H1 (cell line): ENCODE results near the gene VPS11. TPM values are rescaled to one million over a fixed set of nuclear protein-coding genes. Genes with fewer than 3 reads are reported as not detected.

Source experiments
- CTCF ChIA-PET: fragments of 300-600 bp; sonication (Branson Sonifier 250); formaldehyde crosslinking; loops from one replicate; lab custom pipeline; 2021; ENCODE audit not compliant: partially characterized antibody; lab: Charles Lee
- POLR2A ChIA-PET: fragments of 300-600 bp; sonication (Branson Sonifier 250); formaldehyde crosslinking; loops from one replicate; lab custom pipeline; 2021; ENCODE audit warnings: inconsistent platforms; ENCODE audit not compliant: partially characterized antibody; lab: Charles Lee
- DNase-seq, 2 experiments: peaks; one replicate each; pipeline versions ENCODE4 v3.0.0 to v3.0.0-alpha.2; 2010 to 2022; ENCODE audit warnings: low spot score in 2 of 2, low read depth in 1 of 2, mixed read lengths in 1 of 2
- FAIRE-seq: peaks from 2 replicates; lab custom pipeline; 2011; peaks lifted over from hg19 to GRCh38; lab: Jason Lieb, UNC
- H2AFZ ChIP-seq: 2 replicates; pipeline ENCODE4 v1.8.1; 2012; ENCODE audit warnings: low read length, inconsistent platforms
- H2AK5ac ChIP-seq: 2 replicates; pipeline ENCODE4 v1.6.1; 2013; ENCODE audit warnings: low read depth, low read length
- H2BK120ac ChIP-seq: replicated peaks from 2 replicates; pipeline ENCODE3; 2013; ENCODE audit warnings: low read depth, low read length, inconsistent platforms
- H2BK12ac ChIP-seq: 2 replicates; pipeline ENCODE4 v1.6.1; 2013; ENCODE audit warnings: low read depth, low read length
- H2BK15ac ChIP-seq: 2 replicates; pipeline ENCODE4 v1.6.1; 2013; ENCODE audit warnings: low read length
- H2BK20ac ChIP-seq: 2 replicates; pipeline ENCODE4 v1.6.1; 2013; ENCODE audit warnings: low read length
- H2BK5ac ChIP-seq: 2 replicates; pipeline ENCODE4 v1.6.1; 2013; ENCODE audit warnings: low read depth, low read length
- H3K14ac ChIP-seq: 2 replicates; pipeline ENCODE4 v1.6.1; 2013; ENCODE audit warnings: inconsistent platforms; ENCODE audit not compliant: insufficient read length
- H3K18ac ChIP-seq: 2 replicates; pipeline ENCODE4 v1.6.1; 2013; ENCODE audit warnings: low read length; ENCODE audit errors: extremely low read depth
- H3K23ac ChIP-seq: 2 replicates; pipeline ENCODE4 v1.6.1; 2013; ENCODE audit warnings: inconsistent platforms; ENCODE audit not compliant: insufficient read length
- H3K23me2 ChIP-seq: 2 replicates; pipeline ENCODE4 v1.6.1; 2013; ENCODE audit warnings: low read depth, low read length
- H3K27ac ChIP-seq: 2 replicates; pipeline ENCODE4 v1.6.1; 2011; ENCODE audit warnings: low read depth, low read length, inconsistent platforms
- H3K27me3 ChIP-seq, 4 experiments: replicated peaks in 1 of 4; 1 replicate in 1 of 4; 2 replicates in 3 of 4; pipeline versions ENCODE4 v1.6.1 to v1.8.1; 2011 to 2013; ENCODE audit warnings: low read length in 3 of 4, mild to moderate bottlenecking in 3 of 4, inconsistent platforms in 2 of 4, mixed read lengths in 2 of 4, moderate library complexity in 1 of 4; ENCODE audit not compliant: control insufficient read depth in 3 of 4, insufficient read depth in 3 of 4; ENCODE audit errors: extremely low read depth in 1 of 4
- H3K36me3 ChIP-seq, 4 experiments: 2 replicates each; pipeline versions ENCODE4 v1.6.1 to v1.8.1; 2011 to 2013; ENCODE audit warnings: mild to moderate bottlenecking in 4 of 4, low read length in 3 of 4, moderate library complexity in 2 of 4, control low read depth in 1 of 4, inconsistent platforms in 1 of 4; ENCODE audit not compliant: insufficient read depth in 4 of 4, control insufficient read depth in 2 of 4
- H3K4ac ChIP-seq: replicated peaks from 2 replicates; pipeline ENCODE3; 2013; ENCODE audit warnings: low read length, low read depth, mixed read lengths, inconsistent platforms; ENCODE audit not compliant: insufficient read length
- H3K4me1 ChIP-seq, 4 experiments: replicated peaks in 1 of 4; 1 replicate in 1 of 4; 2 replicates in 3 of 4; pipeline versions ENCODE4 v1.6.1 to v1.8.1; 2011 to 2013; ENCODE audit warnings: low read length in 3 of 4, inconsistent platforms in 2 of 4, mixed read lengths in 1 of 4; ENCODE audit not compliant: insufficient read depth in 4 of 4, control insufficient read depth in 3 of 4
- H3K4me2 ChIP-seq, 2 experiments: 2 replicates each; pipeline versions ENCODE4 v1.6.1 to v1.8.1; 2011 to 2013; ENCODE audit warnings: low read depth in 2 of 2, low read length in 2 of 2, control low read depth in 1 of 2, inconsistent platforms in 1 of 2, mild to moderate bottlenecking in 1 of 2; ENCODE audit not compliant: insufficient read depth in 1 of 2
- H3K4me3 ChIP-seq, 4 experiments: fragments of 200-600, 300-600 bp in 1 of 4; sonication (generic), shearing (Covaris generic), sonication (Bioruptor Twin) in 1 of 4; 2 replicates each; pipeline versions ENCODE4 v1.5.1 to v1.8.1; 2011 to 2016; ENCODE audit warnings: low read length in 4 of 4, low read depth in 3 of 4, control low read depth in 2 of 4, inconsistent platforms in 2 of 4, mild to moderate bottlenecking in 2 of 4, mixed read lengths in 1 of 4, moderate library complexity in 1 of 4; ENCODE audit not compliant: insufficient read depth in 2 of 4; ENCODE audit errors: extremely low read depth in 1 of 4
- H3K56ac ChIP-seq: replicated peaks from 2 replicates; pipeline ENCODE3; 2013; ENCODE audit warnings: low read depth, mild to moderate bottlenecking, mixed read lengths, low read length, inconsistent platforms; ENCODE audit not compliant: insufficient read length
- H3K79me1 ChIP-seq: 2 replicates; pipeline ENCODE4 v1.6.1; 2013; ENCODE audit warnings: low read depth, low read length, control low read depth
- H3K79me2 ChIP-seq, 2 experiments: 2 replicates each; pipeline versions ENCODE4 v1.6.1 to v1.8.1; 2012 to 2013; ENCODE audit warnings: low read length in 2 of 2, mild to moderate bottlenecking in 2 of 2, inconsistent platforms in 1 of 2; ENCODE audit not compliant: insufficient read depth in 2 of 2, control insufficient read depth in 1 of 2
- H3K9ac ChIP-seq, 4 experiments: replicated peaks in 1 of 4; 1 replicate in 1 of 4; 2 replicates in 3 of 4; pipeline versions ENCODE4 v1.6.1 to v1.8.1; 2011 to 2013; ENCODE audit warnings: low read depth in 3 of 4, low read length in 3 of 4, control low read depth in 2 of 4, mild to moderate bottlenecking in 2 of 4, moderate library complexity in 2 of 4, inconsistent platforms in 1 of 4; ENCODE audit errors: extremely low read depth in 1 of 4
- H3K9me3 ChIP-seq, 2 experiments: 2 replicates each; pipeline versions ENCODE4 v1.6.1 to v1.8.1; 2012 to 2013; ENCODE audit warnings: mild to moderate bottlenecking in 2 of 2, moderate library complexity in 2 of 2, control low read depth in 1 of 2, inconsistent platforms in 1 of 2, low read depth in 1 of 2, low read length in 1 of 2, mixed read lengths in 1 of 2; ENCODE audit not compliant: insufficient read depth in 2 of 2
- H4K20me1 ChIP-seq, 2 experiments: replicated peaks in 1 of 2; 2 replicates each; pipeline versions ENCODE3 to v1.8.1; 2011 to 2013; ENCODE audit warnings: inconsistent platforms in 2 of 2, low read length in 2 of 2, mild to moderate bottlenecking in 1 of 2; ENCODE audit not compliant: insufficient read depth in 2 of 2, control insufficient read depth in 1 of 2
- H4K5ac ChIP-seq: 2 replicates; pipeline ENCODE4 v1.6.1; 2013; ENCODE audit warnings: low read length, low read depth, mixed read lengths, inconsistent platforms; ENCODE audit not compliant: insufficient read length
- H4K8ac ChIP-seq: 2 replicates; pipeline ENCODE4 v1.8.0; 2013; ENCODE audit warnings: mild to moderate bottlenecking, moderate library complexity, low read length, inconsistent platforms; ENCODE audit not compliant: insufficient read depth; ENCODE audit errors: extremely low read depth
- H4K91ac ChIP-seq: replicated peaks from 2 replicates; pipeline ENCODE3; 2013; ENCODE audit warnings: low read length, mixed read lengths, inconsistent platforms; ENCODE audit not compliant: insufficient read length
- ASH2L ChIP-seq: fragments of 200-600, 300-600 bp; sonication (generic); IDR thresholded peaks from one replicate; pipeline ENCODE4 v1.7.1; 2017; ENCODE audit warnings: low read length
- CBX8 ChIP-seq: fragments of 300-800, 300-1000 bp; sonication (generic); IDR thresholded peaks from 2 replicates; pipeline ENCODE4 v1.7.1; 2016; ENCODE audit warnings: low read depth, low read length, borderline replicate concordance
- CEBPB ChIP-seq: IDR thresholded peaks from 2 replicates; pipeline ENCODE4 v1.6.1; 2012; ENCODE audit warnings: low read depth, low read length
- FOSL1 ChIP-seq: IDR thresholded peaks from 2 replicates; pipeline ENCODE4 v1.6.1; 2011; ENCODE audit warnings: mild to moderate bottlenecking, low read depth, low read length, moderate library complexity; ENCODE audit not compliant: insufficient read depth
- GABPA ChIP-seq: IDR thresholded peaks from 2 replicates; pipeline ENCODE4 v1.6.1; 2011; ENCODE audit warnings: mild to moderate bottlenecking, low read length, moderate library complexity, borderline replicate concordance; ENCODE audit not compliant: insufficient read depth
- KDM4A ChIP-seq: IDR thresholded peaks from one replicate; pipeline ENCODE4 v1.7.1; 2012; ENCODE audit warnings: low read depth, mild to moderate bottlenecking, moderate library complexity, low read length, inconsistent platforms; ENCODE audit not compliant: severe bottlenecking
- RNF2 ChIP-seq: fragments of 200-900, 300-1000 bp; sonication (generic); IDR thresholded peaks from 2 replicates; pipeline ENCODE4 v1.7.1; 2016; ENCODE audit warnings: borderline replicate concordance, low read depth, mild to moderate bottlenecking, antibody characterized with exemption, low read length; ENCODE audit not compliant: poor library complexity, severe bottlenecking; ENCODE audit errors: missing control alignments
- SRF ChIP-seq: IDR thresholded peaks from 2 replicates; pipeline ENCODE4 v1.6.1; 2011; ENCODE audit warnings: mild to moderate bottlenecking, low read depth, low read length, moderate library complexity
- TAF7 ChIP-seq: optimal IDR thresholded peaks from 2 replicates; pipeline ENCODE3; 2011; ENCODE audit warnings: low read depth, mild to moderate bottlenecking, inconsistent platforms, low read length, moderate library complexity, borderline replicate concordance
- TBP ChIP-seq: IDR thresholded peaks from 2 replicates; pipeline ENCODE4 v1.6.1; 2011; ENCODE audit warnings: low read depth, low read length, improper control_type of control experiment
- TCF12 ChIP-seq: IDR thresholded peaks from 2 replicates; pipeline ENCODE4 v1.6.1; 2011; ENCODE audit warnings: low read depth, mild to moderate bottlenecking, low read length
- WGBS, 2 experiments: shearing (Covaris generic) in 1 of 2; methylation state at CpG; one replicate each; pipeline versions ENCODE4 v1.1.6 to v1.1.7; 2013 to 2015; ENCODE audit warnings: low lambda C conversion rate in 2 of 2, mixed read lengths in 2 of 2, inconsistent platforms in 1 of 2, low coverage in 1 of 2, missing lambda C conversion rate in 1 of 2; ENCODE audit not compliant: insufficient replicate concordance in 2 of 2, insufficient coverage in 1 of 2, insufficient read length in 1 of 2; ENCODE audit errors: extremely low coverage in 1 of 2, missing lambda C conversion rate in 1 of 2; 5-methylcytosine and 5-hydroxymethylcytosine counted together
- polyA plus RNA-seq, 7 experiments: library from polyadenylated mRNA; depleted of rRNA in 3 of 7; stranded (reverse) in 5 of 7; unstranded in 2 of 7; fragments of >200 nt in 5 of 7; fragments of 200-250 nt in 2 of 7; gene quantifications; 1 replicate in 5 of 7; 2 replicates in 1 of 7; 4 replicates in 1 of 7; pipeline versions ENCODE4 v1.2.1 to v1.2.3, GENCODE V29; 2011 to 2013; ENCODE audit warnings: missing spikeins in 2 of 7, mixed read lengths in 2 of 7
- total RNA-seq: library from RNA; stranded (reverse); fragmentation: NEBNext Ultra II Directional; extraction: Animal tissue kit (Norgen Biotek cat#: 25700); gene quantifications from 2 replicates; pipeline ENCODE4 v1.2.1, GENCODE V29; 2021
- TF ChIP-seq, protein P1 (sequence below): IDR thresholded peaks from 2 replicates; pipeline ENCODE4 v1.6.1; 2012; ENCODE audit warnings: inconsistent platforms

VPS11 gene
- total and polyA plus RNA-seq, 2 of the 8 experiments (the other 6 are each of a cell fraction or from before 2014, with no cell fraction given) = 13.1 to 15.5 TPM

DNA sequence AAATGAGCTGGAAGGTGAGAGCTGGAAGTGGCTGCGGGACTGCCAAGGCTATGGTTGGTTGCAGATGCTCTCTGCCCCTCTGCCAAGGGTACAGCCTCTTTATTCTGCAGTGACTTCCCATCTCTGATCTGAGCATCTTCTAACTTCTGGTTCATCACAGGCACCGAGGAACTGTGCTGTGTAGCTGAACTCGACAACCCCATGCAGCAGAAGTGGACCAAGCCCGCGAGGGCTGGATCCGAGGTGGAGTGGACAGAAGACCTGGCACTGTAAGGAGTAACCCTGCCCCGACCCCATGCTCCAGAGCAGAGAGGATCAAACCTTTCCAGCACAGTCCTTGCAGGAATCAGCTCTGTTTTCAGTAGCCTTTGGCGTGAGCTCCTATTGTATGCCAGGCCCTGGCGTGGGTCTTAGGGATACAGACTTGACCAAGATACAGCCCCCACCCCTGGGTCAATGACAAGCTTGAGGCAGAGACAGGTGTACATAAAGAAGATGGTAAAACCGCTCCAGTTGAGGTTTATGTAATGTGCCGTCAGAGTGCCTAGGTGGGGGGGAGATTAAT, 43.8 kb downstream of the VPS11 start:
- H2AK5ac ChIP-seq = no peak overlapping the region
- no peak overlapping the region for H4K5ac ChIP-seq
- H3K4ac ChIP-seq = no peak overlapping the region
- no peak overlapping the region for H3K9ac ChIP-seq
- H2AFZ ChIP-seq = no peak overlapping the region
- no peak overlapping the region for H3K18ac ChIP-seq
- H3K56ac ChIP-seq = no peak overlapping the region
- no peak overlapping the region for H2BK5ac ChIP-seq
- no peak overlapping the region for H3K23ac ChIP-seq
- no peak for DNase-seq
- WGBS, 2 experiments = 88% methylated on average over 11 of the region's 11 CpGs; no CpG with 5 or more reads in 1 of the 2 experiments
- no peak overlapping the region for H2BK12ac ChIP-seq
- no peak overlapping the region for H2BK15ac ChIP-seq
- no peak overlapping the region for H3K4me3 ChIP-seq
- H4K8ac ChIP-seq = peak overlapping the region; percentile 3; the same call in 1 of the 2 replicates
- no peak overlapping the region for H3K27ac ChIP-seq
- H3K9me3 ChIP-seq = no peaks in the 10 kb centered on the region
- ChIA-PET POLR2A (interaction anchor here (0.7 to 10.6 kb wide), 7 partner anchors 9 to 205 kb away, joined by 3 to 139 read pairs (median 5); partner anchors contain the start of genes DPAGT1, HINFP and MCAM), CTCF (interaction anchor here (0.8 to 5.4 kb wide), 8 partner anchors 11 to 212 kb away, joined by 3 to 25 read pairs (median 4); no protein-coding TSS in a partner anchor)
- no peaks in the 10 kb centered on the region; a peak in 1 of 8 replicates for H3K36me3 ChIP-seq
- H3K23me2 ChIP-seq = peaks cover 12% of the 10 kb centered on the region
- H3K79me2 ChIP-seq = no peaks in the 10 kb centered on the region
- no peak overlapping the region for H2BK20ac ChIP-seq
- FAIRE-seq = no peak
- H2BK120ac ChIP-seq = no peak overlapping the region
- H3K79me1 ChIP-seq = no peaks in the 10 kb centered on the region; the same call in 1 of the 2 replicates
- H3K4me2 ChIP-seq = no peak overlapping the region
- peaks cover 0 to 4% of the 10 kb centered on the region in 2 experiments for H4K20me1 ChIP-seq
- H3K14ac ChIP-seq = no peak overlapping the region
- peaks cover 0 to 13% (median 7%) of the 10 kb centered on the region in 4 experiments; a peak in 6 of 7 replicates for H3K4me1 ChIP-seq
- H4K91ac ChIP-seq = no peak overlapping the region
- peaks cover 2 to 20% (median 15%) of the 10 kb centered on the region in 4 experiments for H3K27me3 ChIP-seq
- no peak for TF ChIP-seq KDM4A
- TF ChIP-seq CEBPB = no peak
- no peak for TF ChIP-seq RNF2
- TF ChIP-seq CBX8 = no peak
- TF ChIP-seq FOSL1 = no peak
- TF ChIP-seq, protein P1, sequence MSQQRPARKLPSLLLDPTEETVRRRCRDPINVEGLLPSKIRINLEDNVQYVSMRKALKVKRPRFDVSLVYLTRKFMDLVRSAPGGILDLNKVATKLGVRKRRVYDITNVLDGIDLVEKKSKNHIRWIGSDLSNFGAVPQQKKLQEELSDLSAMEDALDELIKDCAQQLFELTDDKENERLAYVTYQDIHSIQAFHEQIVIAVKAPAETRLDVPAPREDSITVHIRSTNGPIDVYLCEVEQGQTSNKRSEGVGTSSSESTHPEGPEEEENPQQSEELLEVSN = no peak
- no peak for TF ChIP-seq TCF12
- TF ChIP-seq GABPA = no peak
- TF ChIP-seq ASH2L = no peak
- TF ChIP-seq TAF7 = no peak
- TF ChIP-seq SRF = no peak
- TF ChIP-seq TBP = no peak
